Measurements from ENCODE around the gene MMP10. TPM values are rescaled to one million over a fixed set of nuclear protein-coding genes. Genes with fewer than 3 reads are reported as not detected.
"Not testable (repeated sequence)": the region's sequence is repeated elsewhere in the genome, so short reads cannot be mapped to it uniquely, and the experiment has no call there.

MMP10 gene
- total and polyA plus RNA-seq, 7 donors, result 0.14 to 0.17 TPM; not detected in 5

GRCh38 chr11:102751673-102752072 is 28.8 kb downstream of the MMP10 start:
- intact Hi-C loops (cut with DNase I), result no loop called here
- Histone ChIP-seq H3K4me1 (no peaks in the 10 kb centered on the region), H3K27me3 (ENCODE audit: insufficient read depth in 3 of 3, low read length in 2 of 3) (no peaks in the 10 kb centered on the region), H3K9me3 (no peaks in the 10 kb centered on the region), H3K4me3 (no peak overlapping the region), H3K27ac (no peak overlapping the region), H3K36me3 (ENCODE audit: insufficient read depth in 1 of 2, low read depth in 1 of 2) (no peaks in the 10 kb centered on the region)
- ATAC-seq (no peak), DNase-seq (no peak)
- no peak for TF ChIP-seq CTCF (IDR thresholded peaks at IDR 0.05)

- no peak for TF ChIP-seq CTCF (IDR thresholded peaks at IDR 0.05)
- Histone ChIP-seq H3K4me1 (no peaks in the 10 kb centered on the region), H3K36me3 (ENCODE audit: insufficient read depth in 1 of 2, low read depth in 1 of 2) (no peaks in the 10 kb centered on the region), H3K9me3 (no peaks in the 10 kb centered on the region), H3K27ac (no peak overlapping the region), H3K4me3 (no peak overlapping the region), H3K27me3 (ENCODE audit: insufficient read depth in 3 of 3, low read length in 2 of 3) (no peaks in the 10 kb centered on the region)
- intact Hi-C loops (cut with DNase I), result no loop called here
- DNase-seq (no peak), ATAC-seq (no peak)
These were observed 31.2 kb downstream of the MMP10 start for GRCh38 chr11:102749101-102749722.

GRCh38 chr11:102746746-102747578 is 33.5 kb downstream of the MMP10 start:
- H3K27me3 ChIP-seq (ENCODE audit: insufficient read depth in 3 of 3, low read length in 2 of 3); ATAC-seq; H3K36me3 ChIP-seq (ENCODE audit: insufficient read depth in 1 of 2, low read depth in 1 of 2); H3K4me1 ChIP-seq; H3K27ac ChIP-seq; H3K9me3 ChIP-seq; DNase-seq; intact Hi-C loops (cut with DNase I); H3K4me3 ChIP-seq: not testable (repeated sequence)
- WGBS, 3 donors, result 84 to 87% (median 87%) methylated on average over 24 to 32 of the region's 32 CpGs

- no peak overlapping the region for H3K4me3 ChIP-seq
- H3K36me3 ChIP-seq (ENCODE audit: insufficient read depth in 1 of 2, low read depth in 1 of 2), result no peaks in the 10 kb centered on the region
- no peak for DNase-seq
- TF ChIP-seq CTCF (IDR thresholded peaks at IDR 0.05), result no peak
- ATAC-seq, result no peak
- no peaks in the 10 kb centered on the region for H3K4me1 ChIP-seq
- no peaks in the 10 kb centered on the region for H3K27me3 ChIP-seq (ENCODE audit: insufficient read depth in 3 of 3, low read length in 2 of 3)
- intact Hi-C loops (cut with DNase I), result loop anchor here in 1 of 2 donors (10.0 kb wide), 1 partner anchor 210 kb away; no protein-coding TSS in a partner anchor
- H3K27ac ChIP-seq, result no peak overlapping the region
- peaks cover 5% of the 10 kb centered on the region for H3K9me3 ChIP-seq
These were observed 45.8 kb downstream of the MMP10 start for GRCh38 chr11:102734650-102735049.

GRCh38 chr11:102733232-102733875 is 47.1 kb downstream of the MMP10 start:
- Histone ChIP-seq H3K9me3 (no peaks in the 10 kb centered on the region), H3K27me3 (ENCODE audit: insufficient read depth in 3 of 3, low read length in 2 of 3) (no peaks in the 10 kb centered on the region), H3K36me3 (ENCODE audit: insufficient read depth in 1 of 2, low read depth in 1 of 2) (no peaks in the 10 kb centered on the region), H3K27ac (no peak overlapping the region), H3K4me3 (no peak overlapping the region), H3K4me1 (no peaks in the 10 kb centered on the region)
- intact Hi-C loops (cut with DNase I), result loop anchor here in 1 of 2 donors (10.0 kb wide), 1 partner anchor 211 kb away; no protein-coding TSS in a partner anchor
- TF ChIP-seq CTCF (IDR thresholded peaks at IDR 0.05), result peak; percentile 49
- 46 to 55% (median 54%) methylated on average over 8 of the region's 8 CpGs for WGBS, 3 donors
- ATAC-seq (no peak), DNase-seq (peak in 1 of 2 donors; percentile 15)

- intact Hi-C loops (cut with DNase I), result loop anchor here in 1 of 2 donors (10.0 kb wide), 1 partner anchor 214 kb away; no protein-coding TSS in a partner anchor
These were observed 49.5 kb downstream of the MMP10 start for GRCh38 chr11:102730944-102731343.

More at GRCh38 chr11:102730944-102731343, 49.5 kb downstream of the MMP10 start:
- ATAC-seq; H3K4me1 ChIP-seq; DNase-seq; H3K4me3 ChIP-seq; H3K27me3 ChIP-seq (ENCODE audit: insufficient read depth in 3 of 3, low read length in 2 of 3); H3K9me3 ChIP-seq; H3K36me3 ChIP-seq (ENCODE audit: insufficient read depth in 1 of 2, low read depth in 1 of 2); H3K27ac ChIP-seq: not testable (repeated sequence)
- 51 to 63% (median 62%) methylated on average over 8 of the region's 8 CpGs for WGBS, 3 donors

Measured in psoas muscle (tissue), 8 donors.